HepG2 (cell line): ENCODE data around the gene PRUNE1. TPM values are rescaled to one million over a fixed set of nuclear protein-coding genes. Genes with fewer than 3 reads are reported as not detected.

Experiments
- ADNP ChIP-seq: sonication (generic); formaldehyde crosslinking; IDR thresholded peaks from 2 replicates; pipeline ENCODE4 v1.4.0; 2020; ENCODE audit warnings: missing genetic modification reagents
- GATA4 ChIP-seq: sonication (generic); IDR thresholded peaks from 2 replicates; pipeline ENCODE4 v1.6.1; 2016; ENCODE audit warnings: antibody characterized with exemption, low read depth, borderline replicate concordance
- KDM1A ChIP-seq: IDR thresholded peaks from 2 replicates; pipeline ENCODE4 v1.6.1; 2016; ENCODE audit warnings: missing compliant biosample characterization
- MAF1 ChIP-seq: sonication (generic); formaldehyde crosslinking; IDR thresholded peaks from 2 replicates; pipeline ENCODE4 v1.5.0; 2020; ENCODE audit warnings: missing genetic modification reagents, borderline replicate concordance
- NAIF1 ChIP-seq: sonication (generic); formaldehyde crosslinking; IDR thresholded peaks from 2 replicates; pipeline ENCODE4 v1.5.0; 2020; ENCODE audit warnings: mild to moderate bottlenecking, missing genetic modification reagents, borderline replicate concordance
- NFRKB ChIP-seq: fragments of 450-650 bp; IDR thresholded peaks from 2 replicates; pipeline ENCODE4 v1.6.1; 2017
- NR2F6 ChIP-seq, 2 experiments: IDR thresholded peaks; 2 replicates each; pipeline ENCODE4 v1.6.1; 2016; ENCODE audit warnings: antibody characterized with exemption in 1 of 2, mild to moderate bottlenecking in 1 of 2
- PCBP1 ChIP-seq: fragments of 200-400 bp; formaldehyde crosslinking; IDR thresholded peaks from 2 replicates; pipeline ENCODE4 v1.6.1; 2017; ENCODE audit warnings: mild to moderate bottlenecking, low read depth, low read length, borderline replicate concordance
- PRDM4 ChIP-seq: sonication (generic); formaldehyde crosslinking; IDR thresholded peaks from 2 replicates; pipeline ENCODE4 v1.9.0; 2021; ENCODE audit warnings: missing genetic modification reagents, borderline replicate concordance
- YEATS4 ChIP-seq: sonication (generic); formaldehyde crosslinking; IDR thresholded peaks from 2 replicates; pipeline ENCODE4 v1.4.0; 2020; ENCODE audit warnings: missing genetic modification reagents, borderline replicate concordance
- ZFAT ChIP-seq: sonication (generic); formaldehyde crosslinking; conservative IDR thresholded peaks from 2 replicates; pipeline ENCODE4 v1.8.1; 2023; ENCODE audit warnings: missing genetic modification reagents, inconsistent platforms
- ZNF296 ChIP-seq: sonication (generic); formaldehyde crosslinking; conservative IDR thresholded peaks from 2 replicates; pipeline ENCODE4 v1.5.0; 2020; ENCODE audit warnings: mild to moderate bottlenecking, missing genetic modification reagents
- ZNF460 ChIP-seq: sonication (generic); formaldehyde crosslinking; IDR thresholded peaks from 2 replicates; pipeline ENCODE4 v1.5.1; 2020; ENCODE audit warnings: missing genetic modification reagents, mild to moderate bottlenecking, borderline replicate concordance
- ZNF556 ChIP-seq: sonication (generic); formaldehyde crosslinking; IDR thresholded peaks from 2 replicates; pipeline ENCODE4 v1.4.0; 2020; ENCODE audit warnings: mild to moderate bottlenecking, missing genetic modification reagents, borderline replicate concordance
- polyA plus RNA-seq, 8 experiments: library from polyadenylated mRNA; depleted of rRNA in 3 of 8; stranded (reverse) in 7 of 8; unstranded in 1 of 8; fragments of >200 nt; fragmentation: Illumina TruSeq in 4 of 8; extraction: Trizol in 4 of 8; gene quantifications; 2 replicates each; pipeline versions ENCODE4 v1.2.1 to v1.2.3, GENCODE V29; 2011 to 2016; ENCODE audit warnings: low read depth in 4 of 8, missing spikeins in 1 of 8, mixed read lengths in 1 of 8; ENCODE audit not compliant: insufficient read depth in 1 of 8
- total RNA-seq, 5 experiments: library from RNA; depleted of rRNA; stranded (reverse); fragments of >200 nt; fragmentation: Illumina TruSeq; extraction: Trizol; gene quantifications; 2 replicates each; pipeline ENCODE4 v1.2.3, GENCODE V29; 2016; ENCODE audit warnings: low read depth in 1 of 5
- TF ChIP-seq, protein P1 (sequence below), 2 experiments: IDR thresholded peaks; 2 replicates each; pipeline ENCODE4 v1.6.1; 2011 to 2012; ENCODE audit warnings: low read length in 2 of 2, borderline replicate concordance in 1 of 2, low read depth in 1 of 2, mild to moderate bottlenecking in 1 of 2, moderate library complexity in 1 of 2
- TF ChIP-seq, protein P2 (sequence below), 2 experiments: sonication (generic) in 1 of 2; formaldehyde crosslinking in 1 of 2; IDR thresholded peaks; 2 replicates each; pipeline versions ENCODE4 v1.6.1 to v1.9.0; 2014 to 2022; ENCODE audit warnings: antibody characterized with exemption in 1 of 2, borderline replicate concordance in 1 of 2, inconsistent platforms in 1 of 2, low read depth in 1 of 2, missing genetic modification reagents in 1 of 2

PRUNE1 gene
- total and polyA plus RNA-seq, 2 of the 13 experiments (the other 11 are each of a cell fraction or from before 2014, with no cell fraction given), result 19.0 to 31.9 TPM

DNA sequence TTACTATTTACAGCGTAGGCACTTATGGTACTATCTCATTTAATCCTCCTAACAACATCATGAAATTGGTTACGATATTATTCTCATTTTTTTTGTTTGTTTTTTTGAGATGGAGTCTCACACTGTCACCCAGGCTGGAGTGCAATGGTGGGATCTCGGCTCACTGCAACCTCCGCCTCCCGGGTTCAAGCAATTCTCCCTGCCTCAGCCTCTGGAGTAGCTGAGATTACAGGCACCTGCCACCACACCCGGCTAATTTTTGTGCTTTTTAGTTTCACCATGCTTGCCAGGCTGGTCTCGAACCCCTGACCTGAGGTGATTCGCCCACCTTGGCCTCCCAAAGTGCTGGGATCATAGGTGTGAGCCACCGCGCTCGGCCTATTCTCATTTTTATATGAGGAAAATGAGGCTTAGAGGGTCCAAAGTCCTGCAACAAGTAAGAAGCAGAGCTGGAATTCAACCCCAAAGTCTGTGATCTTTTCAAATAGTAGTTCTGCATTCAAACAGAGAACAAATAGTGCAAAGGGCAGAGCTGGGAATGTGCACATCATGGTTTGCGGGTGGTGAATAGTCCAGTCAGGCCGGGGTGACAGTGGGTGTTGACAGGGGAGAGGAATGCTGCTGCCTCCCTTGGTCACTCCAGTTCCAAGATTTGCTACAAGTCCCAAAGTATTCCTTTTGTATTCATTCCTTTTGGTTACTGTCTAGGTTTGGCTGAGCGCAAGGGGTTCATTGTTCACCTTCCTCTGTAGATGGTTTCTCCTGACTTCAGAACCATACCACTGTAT lies 4.6 kb downstream of the PRUNE1 start (continued):
- TF ChIP-seq, protein P1, sequence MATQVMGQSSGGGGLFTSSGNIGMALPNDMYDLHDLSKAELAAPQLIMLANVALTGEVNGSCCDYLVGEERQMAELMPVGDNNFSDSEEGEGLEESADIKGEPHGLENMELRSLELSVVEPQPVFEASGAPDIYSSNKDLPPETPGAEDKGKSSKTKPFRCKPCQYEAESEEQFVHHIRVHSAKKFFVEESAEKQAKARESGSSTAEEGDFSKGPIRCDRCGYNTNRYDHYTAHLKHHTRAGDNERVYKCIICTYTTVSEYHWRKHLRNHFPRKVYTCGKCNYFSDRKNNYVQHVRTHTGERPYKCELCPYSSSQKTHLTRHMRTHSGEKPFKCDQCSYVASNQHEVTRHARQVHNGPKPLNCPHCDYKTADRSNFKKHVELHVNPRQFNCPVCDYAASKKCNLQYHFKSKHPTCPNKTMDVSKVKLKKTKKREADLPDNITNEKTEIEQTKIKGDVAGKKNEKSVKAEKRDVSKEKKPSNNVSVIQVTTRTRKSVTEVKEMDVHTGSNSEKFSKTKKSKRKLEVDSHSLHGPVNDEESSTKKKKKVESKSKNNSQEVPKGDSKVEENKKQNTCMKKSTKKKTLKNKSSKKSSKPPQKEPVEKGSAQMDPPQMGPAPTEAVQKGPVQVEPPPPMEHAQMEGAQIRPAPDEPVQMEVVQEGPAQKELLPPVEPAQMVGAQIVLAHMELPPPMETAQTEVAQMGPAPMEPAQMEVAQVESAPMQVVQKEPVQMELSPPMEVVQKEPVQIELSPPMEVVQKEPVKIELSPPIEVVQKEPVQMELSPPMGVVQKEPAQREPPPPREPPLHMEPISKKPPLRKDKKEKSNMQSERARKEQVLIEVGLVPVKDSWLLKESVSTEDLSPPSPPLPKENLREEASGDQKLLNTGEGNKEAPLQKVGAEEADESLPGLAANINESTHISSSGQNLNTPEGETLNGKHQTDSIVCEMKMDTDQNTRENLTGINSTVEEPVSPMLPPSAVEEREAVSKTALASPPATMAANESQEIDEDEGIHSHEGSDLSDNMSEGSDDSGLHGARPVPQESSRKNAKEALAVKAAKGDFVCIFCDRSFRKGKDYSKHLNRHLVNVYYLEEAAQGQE (IDR thresholded peaks at IDR 0.05; ENCODE audit: borderline replicate concordance in 1 of 2, low read depth in 1 of 2, low read length in 2 of 2), result no peak
- TF ChIP-seq NR2F6 (IDR thresholded peaks at IDR 0.05) (peak; percentile 48; the same call in 1 of the 2 replicates), NR2F6 (CRISPR knock-in tag; IDR thresholded peaks at IDR 0.05) (peak; percentile 76), YEATS4 (CRISPR knock-in tag) (0 out of 2 replicates have a peak, but pooled peaks have one; percentile 32), MAF1 (CRISPR knock-in tag) (no peak), GATA4 (peak; percentile 14; the same call in 1 of the 2 replicates), NFRKB (no peak), KDM1A (peak; percentile 75; the same call in 1 of the 2 replicates), PRDM4 (CRISPR knock-in tag) (no peak), NAIF1 (no peak), ZNF556 (CRISPR knock-in tag) (peak; percentile 33; the same call in 1 of the 2 replicates), PCBP1 (no peak), ZNF296 (CRISPR knock-in tag) (no peak), ZFAT (CRISPR knock-in tag) (no peak), ZNF460 (CRISPR knock-in tag) (peak; percentile 99), ADNP (CRISPR knock-in tag) (peak; percentile 95)
- TF ChIP-seq, protein P2, sequence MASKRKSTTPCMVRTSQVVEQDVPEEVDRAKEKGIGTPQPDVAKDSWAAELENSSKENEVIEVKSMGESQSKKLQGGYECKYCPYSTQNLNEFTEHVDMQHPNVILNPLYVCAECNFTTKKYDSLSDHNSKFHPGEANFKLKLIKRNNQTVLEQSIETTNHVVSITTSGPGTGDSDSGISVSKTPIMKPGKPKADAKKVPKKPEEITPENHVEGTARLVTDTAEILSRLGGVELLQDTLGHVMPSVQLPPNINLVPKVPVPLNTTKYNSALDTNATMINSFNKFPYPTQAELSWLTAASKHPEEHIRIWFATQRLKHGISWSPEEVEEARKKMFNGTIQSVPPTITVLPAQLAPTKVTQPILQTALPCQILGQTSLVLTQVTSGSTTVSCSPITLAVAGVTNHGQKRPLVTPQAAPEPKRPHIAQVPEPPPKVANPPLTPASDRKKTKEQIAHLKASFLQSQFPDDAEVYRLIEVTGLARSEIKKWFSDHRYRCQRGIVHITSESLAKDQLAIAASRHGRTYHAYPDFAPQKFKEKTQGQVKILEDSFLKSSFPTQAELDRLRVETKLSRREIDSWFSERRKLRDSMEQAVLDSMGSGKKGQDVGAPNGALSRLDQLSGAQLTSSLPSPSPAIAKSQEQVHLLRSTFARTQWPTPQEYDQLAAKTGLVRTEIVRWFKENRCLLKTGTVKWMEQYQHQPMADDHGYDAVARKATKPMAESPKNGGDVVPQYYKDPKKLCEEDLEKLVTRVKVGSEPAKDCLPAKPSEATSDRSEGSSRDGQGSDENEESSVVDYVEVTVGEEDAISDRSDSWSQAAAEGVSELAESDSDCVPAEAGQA (IDR thresholded peaks at IDR 0.05; ENCODE audit: low read depth), result no peak
- TF ChIP-seq, protein P2 (CRISPR knock-in tag; IDR thresholded peaks at IDR 0.05; ENCODE audit: borderline replicate concordance), result no peak
